Fibroblast of lung (primary cell): ENCODE measurements around the gene PCDHGB5. TPM values are rescaled to one million over a fixed set of nuclear protein-coding genes. Genes with fewer than 3 reads are reported as not detected.

Experiments used
- DNase-seq, 2 donors: peaks; one replicate each; pipeline versions ENCODE4 v3.0.0 to v3.0.0-alpha.2; 2010; ENCODE audit warnings: low read depth in 2 of 2
- H2AFZ ChIP-seq: 2 replicates; pipeline ENCODE4 v1.5.1; 2012; ENCODE audit warnings: low read length, control low read depth, inconsistent platforms
- H3K27ac ChIP-seq: 2 replicates; pipeline ENCODE4 v1.5.1; 2011; ENCODE audit warnings: low read length, control low read depth; ENCODE audit not compliant: insufficient read depth
- H3K27me3 ChIP-seq: 2 replicates; pipeline ENCODE4 v1.5.1; 2011; ENCODE audit warnings: mild to moderate bottlenecking, low read length; ENCODE audit not compliant: control insufficient read depth, insufficient read depth
- H3K36me3 ChIP-seq: 2 replicates; pipeline ENCODE4 v1.5.1; 2011; ENCODE audit warnings: low read length; ENCODE audit not compliant: control insufficient read depth, insufficient read depth
- H3K4me1 ChIP-seq: 2 replicates; pipeline ENCODE4 v1.5.1; 2011; ENCODE audit warnings: low read length; ENCODE audit not compliant: control insufficient read depth, insufficient read depth; ENCODE audit errors: extremely low read depth
- H3K4me2 ChIP-seq: 2 replicates; pipeline ENCODE4 v1.5.1; 2011; ENCODE audit warnings: low read length, control low read depth; ENCODE audit not compliant: insufficient read depth; ENCODE audit errors: extremely low read depth
- H3K4me3 ChIP-seq, 4 experiments: fragments of 200-600 bp in 1 of 4; sonication (generic) in 1 of 4; replicated peaks in 1 of 4; 2 replicates each; pipeline ENCODE4 v1.5.1; 2011 to 2016; ENCODE audit warnings: low read length in 4 of 4, low read depth in 3 of 4, mild to moderate bottlenecking in 3 of 4, control low read depth in 2 of 4, inconsistent platforms in 1 of 4, mixed read lengths in 1 of 4; ENCODE audit not compliant: insufficient read depth in 1 of 4; ENCODE audit errors: control extremely low read depth in 1 of 4
- H3K79me2 ChIP-seq: 2 replicates; pipeline ENCODE4 v1.5.1; 2012; ENCODE audit warnings: mild to moderate bottlenecking, low read length, inconsistent platforms; ENCODE audit not compliant: control insufficient read depth, insufficient read depth
- H3K9ac ChIP-seq: 2 replicates; pipeline ENCODE4 v1.5.1; 2011; ENCODE audit warnings: mild to moderate bottlenecking, low read length, control low read depth; ENCODE audit not compliant: insufficient read depth
- H3K9me3 ChIP-seq: 2 replicates; pipeline ENCODE4 v1.5.1; 2012; ENCODE audit warnings: low read depth, low read length; ENCODE audit not compliant: control insufficient read depth, insufficient read depth
- H4K20me1 ChIP-seq: 2 replicates; pipeline ENCODE4 v1.5.1; 2011; ENCODE audit warnings: low read length; ENCODE audit not compliant: control insufficient read depth, insufficient read depth; ENCODE audit errors: extremely low read depth
- CTCF ChIP-seq, 2 donors: IDR thresholded peaks in 1 of 2; conservative IDR thresholded peaks in 1 of 2; 1 replicate in 1 of 2; 2 replicates in 1 of 2; pipeline ENCODE4 v1.5.1; 2011 to 2012; ENCODE audit warnings: low read length in 2 of 2, control low read depth in 1 of 2, inconsistent platforms in 1 of 2, low read depth in 1 of 2, mild to moderate bottlenecking in 1 of 2
- EZH2 ChIP-seq: IDR thresholded peaks from 2 replicates; pipeline ENCODE4 v1.5.1; 2012; ENCODE audit warnings: low read length, control low read depth, mild to moderate bottlenecking; ENCODE audit errors: missing control alignments
- polyA plus RNA-seq, 2 donors: library from polyadenylated mRNA; depleted of rRNA in 1 of 2; stranded (reverse) in 1 of 2; unstranded in 1 of 2; fragments of >200 nt; gene quantifications; 2 replicates each; pipeline ENCODE4 v1.2.1, GENCODE V29; 2011 to 2012; ENCODE audit warnings: missing spikeins in 1 of 2
- total RNA-seq: library from RNA; depleted of rRNA; stranded (reverse); fragments of >200 nt; gene quantifications from 2 replicates; pipeline ENCODE4 v1.2.1, GENCODE V29; 2014

PCDHGB5 gene
- total and polyA plus RNA-seq, 2 donors (not counting 1 experiment from before 2014, with no cell fraction given): 19.6 to 21.5 TPM

- no peak overlapping the region for H3K27ac ChIP-seq
- no peaks in the 10 kb centered on the region for H3K36me3 ChIP-seq
- no peak overlapping the region for H3K9ac ChIP-seq
- no peaks in the 10 kb centered on the region for H3K4me1 ChIP-seq
- H3K9me3 ChIP-seq: no peaks in the 10 kb centered on the region
- no peaks in the 10 kb centered on the region for H4K20me1 ChIP-seq
- H3K4me2 ChIP-seq: no peak overlapping the region
- H2AFZ ChIP-seq: no peak overlapping the region
- no peaks in the 10 kb centered on the region for H3K79me2 ChIP-seq
- H3K27me3 ChIP-seq: no peaks in the 10 kb centered on the region
- DNase-seq: no peak
- H3K4me3 ChIP-seq: no peak overlapping the region
- TF ChIP-seq EZH2 (no peak), CTCF (conservative IDR thresholded peaks at IDR 0.05 in 1 of 2, IDR thresholded peaks at IDR 0.05 in 1 of 2; ENCODE audit: low read depth in 1 of 2, low read length in 2 of 2) (no peak)
These were observed 43.9 kb downstream of the PCDHGB5 start for GRCh38 chr5:141441571-141442170.

Other genes starting within 250 kb of the PCDHGB5 start
Only the 30 nearest of the 37 such genes appear.
- gene PCDHB9, start 210.8 kb upstream of the PCDHGB5 start, total RNA-seq: 0.26 and 0.99 TPM in 2 replicates
- 0.27 and 0.82 TPM in 2 replicates for gene PCDHB9, start 210.8 kb upstream of the PCDHGB5 start, polyA plus RNA-seq
- 0.77 and 2.0 TPM in 2 replicates for gene PCDHB10, start 205.6 kb upstream of the PCDHGB5 start, total RNA-seq
- gene PCDHB10, start 205.6 kb upstream of the PCDHGB5 start, polyA plus RNA-seq: 0.28 and 0.78 TPM in 2 replicates
- 0.77 and 1.7 TPM in 2 replicates for gene PCDHB11, start 198.3 kb upstream of the PCDHGB5 start, total RNA-seq
- gene PCDHB11, start 198.3 kb upstream of the PCDHGB5 start, polyA plus RNA-seq: 0.11 and 0.36 TPM in 2 replicates
- 0.26 and 0.66 TPM in 2 replicates for gene PCDHB12, start 189.2 kb upstream of the PCDHGB5 start, total RNA-seq
- 0.02 and 0.27 TPM in 2 replicates for gene PCDHB12, start 189.2 kb upstream of the PCDHGB5 start, polyA plus RNA-seq
- gene PCDHB13, start 184.0 kb upstream of the PCDHGB5 start, total RNA-seq: 0.26 and 1.5 TPM in 2 replicates
- 0.24 and 0.62 TPM in 2 replicates for gene PCDHB13, start 184.0 kb upstream of the PCDHGB5 start, polyA plus RNA-seq
- 0.77 and 1.7 TPM in 2 replicates for gene PCDHB14, start 174.6 kb upstream of the PCDHGB5 start, total RNA-seq
- gene PCDHB14, start 174.6 kb upstream of the PCDHGB5 start, polyA plus RNA-seq: 0.18 and 0.86 TPM in 2 replicates
- gene PCDHB15, start 152.6 kb upstream of the PCDHGB5 start, total RNA-seq: 0.77 and 1.8 TPM in 2 replicates
- 0.12 and 0.31 TPM in 2 replicates for gene PCDHB15, start 152.6 kb upstream of the PCDHGB5 start, polyA plus RNA-seq
- 0.66 TPM in 1 of 2 replicates, not detected in the other for gene SLC25A2, start 93.9 kb upstream of the PCDHGB5 start, total RNA-seq
- not detected in 2 replicates for gene SLC25A2, start 93.9 kb upstream of the PCDHGB5 start, polyA plus RNA-seq
- gene TAF7, start 77.2 kb upstream of the PCDHGB5 start, total RNA-seq: 87.1 and 107 TPM in 2 replicates
- 64.9 and 73.0 TPM in 2 replicates for gene TAF7, start 77.2 kb upstream of the PCDHGB5 start, polyA plus RNA-seq
- gene PCDHGA1, start 67.4 kb upstream of the PCDHGB5 start, total RNA-seq: 1.0 and 1.8 TPM in 2 replicates
- 1.1 and 1.6 TPM in 2 replicates for gene PCDHGA1, start 67.4 kb upstream of the PCDHGB5 start, polyA plus RNA-seq
- 2.8 and 4.5 TPM in 2 replicates for gene PCDHGA2, start 59.2 kb upstream of the PCDHGB5 start, total RNA-seq
- 4.2 and 5.8 TPM in 2 replicates for gene PCDHGA2, start 59.2 kb upstream of the PCDHGB5 start, polyA plus RNA-seq
- gene PCDHGA3, start 54.1 kb upstream of the PCDHGB5 start, total RNA-seq: 1.5 and 2.8 TPM in 2 replicates
- gene PCDHGA3, start 54.1 kb upstream of the PCDHGB5 start, polyA plus RNA-seq: 1.3 and 1.4 TPM in 2 replicates
- 3.1 and 4.3 TPM in 2 replicates for gene PCDHGB1, start 47.8 kb upstream of the PCDHGB5 start, total RNA-seq
- gene PCDHGB1, start 47.8 kb upstream of the PCDHGB5 start, polyA plus RNA-seq: 1.7 TPM in 2 replicates
- gene PCDHGA4, start 42.9 kb upstream of the PCDHGB5 start, total RNA-seq: 2.8 and 7.6 TPM in 2 replicates
- 3.1 and 6.4 TPM in 2 replicates for gene PCDHGA4, start 42.9 kb upstream of the PCDHGB5 start, polyA plus RNA-seq
- gene PCDHGB2, start 38.0 kb upstream of the PCDHGB5 start, total RNA-seq: 3.1 and 4.6 TPM in 2 replicates
- 2.3 and 5.7 TPM in 2 replicates for gene PCDHGB2, start 38.0 kb upstream of the PCDHGB5 start, polyA plus RNA-seq
- gene PCDHGA5, start 33.8 kb upstream of the PCDHGB5 start, total RNA-seq: 1.5 and 2.6 TPM in 2 replicates
- 1.2 and 1.4 TPM in 2 replicates for gene PCDHGA5, start 33.8 kb upstream of the PCDHGB5 start, polyA plus RNA-seq
- gene PCDHGB3, start 27.7 kb upstream of the PCDHGB5 start, total RNA-seq: 3.1 and 5.8 TPM in 2 replicates
- gene PCDHGB3, start 27.7 kb upstream of the PCDHGB5 start, polyA plus RNA-seq: 2.5 and 2.9 TPM in 2 replicates
- 3.1 and 4.8 TPM in 2 replicates for gene PCDHGA6, start 24.1 kb upstream of the PCDHGB5 start, total RNA-seq
- 3.9 and 4.2 TPM in 2 replicates for gene PCDHGA6, start 24.1 kb upstream of the PCDHGB5 start, polyA plus RNA-seq
- 2.8 and 6.8 TPM in 2 replicates for gene PCDHGA7, start 15.2 kb upstream of the PCDHGB5 start, total RNA-seq
- 2.7 and 3.0 TPM in 2 replicates for gene PCDHGA7, start 15.2 kb upstream of the PCDHGB5 start, polyA plus RNA-seq
- gene PCDHGB4, start 10.2 kb upstream of the PCDHGB5 start, total RNA-seq: 10.0 and 18.3 TPM in 2 replicates
- gene PCDHGB4, start 10.2 kb upstream of the PCDHGB5 start, polyA plus RNA-seq: 13.3 and 15.5 TPM in 2 replicates
- 2.6 and 4.6 TPM in 2 replicates for gene PCDHGA8, start 5.3 kb upstream of the PCDHGB5 start, total RNA-seq
- 0.76 and 1.1 TPM in 2 replicates for gene PCDHGA8, start 5.3 kb upstream of the PCDHGB5 start, polyA plus RNA-seq
- gene PCDHGA9, start 4.8 kb downstream of the PCDHGB5 start, total RNA-seq: 2.6 and 4.8 TPM in 2 replicates
- gene PCDHGA9, start 4.8 kb downstream of the PCDHGB5 start, polyA plus RNA-seq: 3.2 and 3.3 TPM in 2 replicates
- 3.9 and 4.3 TPM in 2 replicates for gene PCDHGB6, start 10.1 kb downstream of the PCDHGB5 start, total RNA-seq
- 2.6 and 2.8 TPM in 2 replicates for gene PCDHGB6, start 10.1 kb downstream of the PCDHGB5 start, polyA plus RNA-seq
- 7.4 and 10.2 TPM in 2 replicates for gene PCDHGA10, start 15.0 kb downstream of the PCDHGB5 start, total RNA-seq
- gene PCDHGA10, start 15.0 kb downstream of the PCDHGB5 start, polyA plus RNA-seq: 3.8 and 4.2 TPM in 2 replicates
- gene PCDHGB7, start 19.7 kb downstream of the PCDHGB5 start, total RNA-seq: 13.0 and 13.6 TPM in 2 replicates
- 11.3 and 15.3 TPM in 2 replicates for gene PCDHGB7, start 19.7 kb downstream of the PCDHGB5 start, polyA plus RNA-seq
- gene PCDHGA11, start 23.1 kb downstream of the PCDHGB5 start, total RNA-seq: 5.9 and 8.6 TPM in 2 replicates
- 4.7 and 10.8 TPM in 2 replicates for gene PCDHGA11, start 23.1 kb downstream of the PCDHGB5 start, polyA plus RNA-seq
- gene PCDHGA12, start 32.6 kb downstream of the PCDHGB5 start, total RNA-seq: 9.2 and 13.7 TPM in 2 replicates
- gene PCDHGA12, start 32.6 kb downstream of the PCDHGB5 start, polyA plus RNA-seq: 11.9 and 14.1 TPM in 2 replicates
- 59.0 and 63.4 TPM in 2 replicates for gene PCDHGC3, start 78.0 kb downstream of the PCDHGB5 start, total RNA-seq
- gene PCDHGC3, start 78.0 kb downstream of the PCDHGB5 start, polyA plus RNA-seq: 106 and 109 TPM in 2 replicates
- 1.5 and 3.0 TPM in 2 replicates for gene PCDHGC4, start 87.1 kb downstream of the PCDHGB5 start, total RNA-seq
- gene PCDHGC4, start 87.1 kb downstream of the PCDHGB5 start, polyA plus RNA-seq: 0.48 and 0.76 TPM in 2 replicates
- gene PCDHGC5, start 91.1 kb downstream of the PCDHGB5 start, total RNA-seq: 1.3 and 2.6 TPM in 2 replicates
- 0.97 and 1.1 TPM in 2 replicates for gene PCDHGC5, start 91.1 kb downstream of the PCDHGB5 start, polyA plus RNA-seq